ENCODE measurements around the gene MARVELD1. TPM values are rescaled to one million over a fixed set of nuclear protein-coding genes. Genes with fewer than 3 reads are reported as not detected.

The MARVELD1 gene
- total and polyA plus RNA-seq, 2 of the 13 experiments (the other 11 are each of a cell fraction or from before 2014, with no cell fraction given), result not detected

DNA sequence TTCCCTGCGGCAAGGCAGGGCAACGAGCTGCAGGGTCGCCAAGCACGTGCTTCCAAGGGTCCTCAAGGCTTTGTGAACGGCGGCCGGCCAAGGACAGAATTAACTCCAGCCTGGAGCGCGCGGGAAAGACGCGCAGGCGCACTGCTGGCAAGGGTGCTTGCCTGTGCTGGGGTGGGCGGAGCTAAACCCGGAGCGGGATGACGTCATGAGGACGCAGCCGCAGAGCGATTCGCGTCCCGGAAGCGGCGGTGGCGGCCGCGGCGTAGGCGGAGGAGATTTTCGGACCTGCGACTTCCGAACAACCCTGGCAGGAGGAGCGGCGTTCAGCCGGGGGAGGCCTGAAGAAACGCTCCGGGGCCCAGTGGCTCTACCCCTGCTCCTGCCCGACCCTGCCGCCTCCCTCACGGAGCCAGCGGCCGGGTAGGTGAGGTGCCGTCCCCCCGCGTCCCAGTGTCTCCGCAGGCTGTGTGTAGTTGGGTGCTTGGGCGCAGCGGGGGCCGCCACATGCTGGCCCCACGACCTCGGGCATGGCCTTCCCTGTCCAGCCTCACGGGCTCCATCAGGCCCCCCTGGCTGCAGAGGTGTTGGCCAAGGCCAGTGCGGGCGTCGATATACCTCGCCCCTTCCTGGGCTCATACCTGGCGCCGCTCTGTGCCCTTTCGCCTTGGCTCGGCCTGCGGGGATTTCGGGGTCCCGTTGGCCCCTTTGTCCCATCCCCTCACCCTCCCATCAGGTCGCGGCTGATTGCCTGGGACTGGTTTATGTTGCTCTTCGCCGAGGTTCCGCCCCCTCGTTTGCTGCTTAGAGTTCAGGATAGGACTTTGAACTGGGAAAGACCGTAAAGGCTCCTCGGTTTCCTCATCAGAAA lies 23.6 kb downstream of the MARVELD1 start, which contains the start of gene ZFYVE27 (continued):
- 0 out of 2 replicates have a peak, but pooled peaks have one; percentile 92 for TF ChIP-seq ZNF530 (CRISPR knock-in tag; IDR thresholded peaks at IDR 0.05; ENCODE audit: low read depth)
- peak; percentile 88 for TF ChIP-seq MIER2 (CRISPR knock-in tag; IDR thresholded peaks at IDR 0.05)
- TF ChIP-seq WIZ (CRISPR knock-in tag; IDR thresholded peaks at IDR 0.05), result peak; percentile 98
- peak; percentile 99 for TF ChIP-seq ZNF44 (CRISPR knock-in tag; IDR thresholded peaks at IDR 0.05)
- TF ChIP-seq ARNT (IDR thresholded peaks at IDR 0.05), result no peak
- peak; percentile 97 for TF ChIP-seq ZNF589 (CRISPR knock-in tag; conservative IDR thresholded peaks at IDR 0.05)
- TF ChIP-seq BHLHE40 (IDR thresholded peaks at IDR 0.05; ENCODE audit: low read length), result peak; percentile 54
- TF ChIP-seq NCOA1 (CRISPR knock-in tag; IDR thresholded peaks at IDR 0.05), result no peak; the same call in 1 of the 2 replicates
- peak; percentile 71 for TF ChIP-seq HNRNPK (IDR thresholded peaks at IDR 0.05; ENCODE audit: low read depth, low read length, poor library complexity, severe bottlenecking)
- TF ChIP-seq FOXO1 (CRISPR knock-in tag; IDR thresholded peaks at IDR 0.05), result peak; percentile 70
- TF ChIP-seq ZNF354B (CRISPR knock-in tag; IDR thresholded peaks at IDR 0.05), result peak; percentile 98
- TF ChIP-seq AHR (CRISPR knock-in tag; IDR thresholded peaks at IDR 0.05), result peak; percentile 99
- TF ChIP-seq, protein P1, sequence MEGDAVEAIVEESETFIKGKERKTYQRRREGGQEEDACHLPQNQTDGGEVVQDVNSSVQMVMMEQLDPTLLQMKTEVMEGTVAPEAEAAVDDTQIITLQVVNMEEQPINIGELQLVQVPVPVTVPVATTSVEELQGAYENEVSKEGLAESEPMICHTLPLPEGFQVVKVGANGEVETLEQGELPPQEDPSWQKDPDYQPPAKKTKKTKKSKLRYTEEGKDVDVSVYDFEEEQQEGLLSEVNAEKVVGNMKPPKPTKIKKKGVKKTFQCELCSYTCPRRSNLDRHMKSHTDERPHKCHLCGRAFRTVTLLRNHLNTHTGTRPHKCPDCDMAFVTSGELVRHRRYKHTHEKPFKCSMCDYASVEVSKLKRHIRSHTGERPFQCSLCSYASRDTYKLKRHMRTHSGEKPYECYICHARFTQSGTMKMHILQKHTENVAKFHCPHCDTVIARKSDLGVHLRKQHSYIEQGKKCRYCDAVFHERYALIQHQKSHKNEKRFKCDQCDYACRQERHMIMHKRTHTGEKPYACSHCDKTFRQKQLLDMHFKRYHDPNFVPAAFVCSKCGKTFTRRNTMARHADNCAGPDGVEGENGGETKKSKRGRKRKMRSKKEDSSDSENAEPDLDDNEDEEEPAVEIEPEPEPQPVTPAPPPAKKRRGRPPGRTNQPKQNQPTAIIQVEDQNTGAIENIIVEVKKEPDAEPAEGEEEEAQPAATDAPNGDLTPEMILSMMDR (CRISPR knock-in tag; IDR thresholded peaks at IDR 0.05), result peak; percentile 19; the same call in 1 of the 2 replicates
- peak; percentile 89 to 93 for TF ChIP-seq POLR2A (IDR thresholded peaks at IDR 0.05; ENCODE audit: insufficient read depth in 1 of 2, low read depth in 2 of 2, low read length in 2 of 2)
- no peak for TF ChIP-seq GPBP1L1 (CRISPR knock-in tag; IDR thresholded peaks at IDR 0.05)
- no peak; the same call in 1 of the 2 replicates for TF ChIP-seq RELA (CRISPR knock-in tag; IDR thresholded peaks at IDR 0.05)
- peak; percentile 81 for TF ChIP-seq POLR2AphosphoS5 (IDR thresholded peaks at IDR 0.05; ENCODE audit: low read depth, low read length)
- peak; percentile 55; the same call in 1 of the 2 replicates for TF ChIP-seq SAFB2 (CRISPR knock-in tag; IDR thresholded peaks at IDR 0.05; ENCODE audit: borderline replicate concordance, low read depth)
- peak; percentile 75; the same call in 1 of the 2 replicates for TF ChIP-seq ZNF737 (CRISPR knock-in tag; IDR thresholded peaks at IDR 0.05; ENCODE audit: borderline replicate concordance)
- TF ChIP-seq ZNF883 (CRISPR knock-in tag; IDR thresholded peaks at IDR 0.05; ENCODE audit: not compliant biosample characterization), result peak; percentile 87
- TF ChIP-seq ZFP36 (IDR thresholded peaks at IDR 0.05; ENCODE audit: borderline replicate concordance, low read depth, low read length, partially characterized antibody), result no peak
- peak; percentile 90 for TF ChIP-seq MXD1 (CRISPR knock-in tag; IDR thresholded peaks at IDR 0.05)
- TF ChIP-seq CREB1 (IDR thresholded peaks at IDR 0.05), result peak; percentile 100
- TF ChIP-seq CREB1 (CRISPR knock-in tag; IDR thresholded peaks at IDR 0.05), result peak; percentile 88
- TF ChIP-seq ATF4 (CRISPR knock-in tag; IDR thresholded peaks at IDR 0.05), result peak in 1 of 2 experiments; percentile 81; a peak in 2 of 4 replicates
- peak; percentile 87 for TF ChIP-seq CHCHD3 (CRISPR knock-in tag; IDR thresholded peaks at IDR 0.05)

All from HepG2 (cell line).